Fibroblast of the aortic adventitia (primary cell): ENCODE data around the gene OR6X1. TPM values are rescaled to one million over a fixed set of nuclear protein-coding genes. Genes with fewer than 3 reads are reported as not detected.

Experiments
- DNase-seq: peaks from one replicate; pipeline ENCODE4 v3.0.0-alpha.2; 2010; ENCODE audit warnings: low read depth
- H3K4me3 ChIP-seq: 2 replicates; pipeline ENCODE4 v1.5.1; 2011; ENCODE audit warnings: low read depth, mild to moderate bottlenecking, control low read depth, low read length, moderate library complexity
- total RNA-seq: library from RNA; depleted of rRNA; stranded (reverse); fragments of >200 nt; gene quantifications from 2 replicates; pipeline ENCODE4 v1.2.3, GENCODE V29; 2012; ENCODE audit warnings: low replicate concordance
- TF ChIP-seq, protein P1 (sequence below): IDR thresholded peaks from 2 replicates; pipeline ENCODE4 v1.5.1; 2011; ENCODE audit warnings: mild to moderate bottlenecking, low read length, control low read depth, inconsistent platforms; ENCODE audit not compliant: insufficient read depth

OR6X1 gene, protein sequence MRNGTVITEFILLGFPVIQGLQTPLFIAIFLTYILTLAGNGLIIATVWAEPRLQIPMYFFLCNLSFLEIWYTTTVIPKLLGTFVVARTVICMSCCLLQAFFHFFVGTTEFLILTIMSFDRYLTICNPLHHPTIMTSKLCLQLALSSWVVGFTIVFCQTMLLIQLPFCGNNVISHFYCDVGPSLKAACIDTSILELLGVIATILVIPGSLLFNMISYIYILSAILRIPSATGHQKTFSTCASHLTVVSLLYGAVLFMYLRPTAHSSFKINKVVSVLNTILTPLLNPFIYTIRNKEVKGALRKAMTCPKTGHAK
- total RNA-seq = not detected in 2 replicates

DNA sequence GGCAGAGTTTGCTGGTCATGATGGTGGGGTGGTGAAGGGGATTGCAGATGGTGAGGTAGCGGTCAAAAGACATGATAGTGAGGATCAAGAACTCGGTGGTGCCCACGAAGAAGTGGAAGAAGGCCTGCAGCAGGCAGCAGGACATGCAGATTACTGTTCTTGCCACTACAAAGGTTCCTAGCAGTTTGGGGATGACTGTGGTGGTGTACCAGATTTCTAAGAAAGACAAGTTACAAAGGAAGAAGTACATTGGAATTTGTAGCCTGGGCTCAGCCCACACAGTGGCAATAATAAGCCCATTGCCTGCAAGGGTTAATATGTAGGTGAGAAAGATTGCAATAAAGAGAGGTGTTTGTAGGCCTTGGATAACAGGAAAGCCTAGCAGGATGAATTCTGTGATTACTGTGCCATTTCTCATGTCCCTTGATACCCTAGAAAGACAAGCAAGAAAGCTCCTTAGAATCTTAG, at the start of gene OR6X1:
Gene OR6X1, minus strand, starts transcription at position 418 of the 468 bp plus-strand sequence. Its CDS starts 0 bp downstream, at position 418.
- TF ChIP-seq, protein P1, sequence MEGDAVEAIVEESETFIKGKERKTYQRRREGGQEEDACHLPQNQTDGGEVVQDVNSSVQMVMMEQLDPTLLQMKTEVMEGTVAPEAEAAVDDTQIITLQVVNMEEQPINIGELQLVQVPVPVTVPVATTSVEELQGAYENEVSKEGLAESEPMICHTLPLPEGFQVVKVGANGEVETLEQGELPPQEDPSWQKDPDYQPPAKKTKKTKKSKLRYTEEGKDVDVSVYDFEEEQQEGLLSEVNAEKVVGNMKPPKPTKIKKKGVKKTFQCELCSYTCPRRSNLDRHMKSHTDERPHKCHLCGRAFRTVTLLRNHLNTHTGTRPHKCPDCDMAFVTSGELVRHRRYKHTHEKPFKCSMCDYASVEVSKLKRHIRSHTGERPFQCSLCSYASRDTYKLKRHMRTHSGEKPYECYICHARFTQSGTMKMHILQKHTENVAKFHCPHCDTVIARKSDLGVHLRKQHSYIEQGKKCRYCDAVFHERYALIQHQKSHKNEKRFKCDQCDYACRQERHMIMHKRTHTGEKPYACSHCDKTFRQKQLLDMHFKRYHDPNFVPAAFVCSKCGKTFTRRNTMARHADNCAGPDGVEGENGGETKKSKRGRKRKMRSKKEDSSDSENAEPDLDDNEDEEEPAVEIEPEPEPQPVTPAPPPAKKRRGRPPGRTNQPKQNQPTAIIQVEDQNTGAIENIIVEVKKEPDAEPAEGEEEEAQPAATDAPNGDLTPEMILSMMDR = no peak
- H3K4me3 ChIP-seq = no peak within 1 kb of the TSS
- DNase-seq = no peak

- TF ChIP-seq, protein P1 = no peak
- DNase-seq = no peak
- no peak overlapping the region for H3K4me3 ChIP-seq
Measured at GRCh38 chr11:123801765-123802164, 47.4 kb upstream of the OR6X1 start.

DNA sequence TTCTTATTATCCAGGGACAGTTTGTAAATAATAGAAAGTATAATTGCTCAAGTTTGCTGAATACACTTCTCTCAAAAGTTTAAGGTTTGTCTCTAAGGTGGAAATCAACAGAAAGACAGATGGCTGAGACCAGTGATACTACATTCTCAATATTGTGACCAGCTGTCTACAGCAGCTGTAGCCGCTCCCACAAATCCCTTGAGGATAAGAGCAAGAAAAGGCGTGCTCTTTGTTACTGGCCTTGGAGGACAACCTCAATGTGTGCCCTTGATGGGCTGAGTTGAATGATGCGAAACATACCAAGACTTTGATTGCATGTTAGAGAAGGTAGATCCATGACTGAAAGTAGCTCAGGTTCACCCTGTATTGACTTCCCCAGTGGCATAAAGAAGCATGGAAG, 45.7 kb upstream of the OR6X1 start:
- no peak for DNase-seq
- TF ChIP-seq, protein P1 = no peak
- no peak overlapping the region for H3K4me3 ChIP-seq

GRCh38 chr11:123799438-123799837, 45.1 kb upstream of the OR6X1 start:
- TF ChIP-seq, protein P1 = no peak
- no peak for DNase-seq
- no peak overlapping the region for H3K4me3 ChIP-seq

DNA sequence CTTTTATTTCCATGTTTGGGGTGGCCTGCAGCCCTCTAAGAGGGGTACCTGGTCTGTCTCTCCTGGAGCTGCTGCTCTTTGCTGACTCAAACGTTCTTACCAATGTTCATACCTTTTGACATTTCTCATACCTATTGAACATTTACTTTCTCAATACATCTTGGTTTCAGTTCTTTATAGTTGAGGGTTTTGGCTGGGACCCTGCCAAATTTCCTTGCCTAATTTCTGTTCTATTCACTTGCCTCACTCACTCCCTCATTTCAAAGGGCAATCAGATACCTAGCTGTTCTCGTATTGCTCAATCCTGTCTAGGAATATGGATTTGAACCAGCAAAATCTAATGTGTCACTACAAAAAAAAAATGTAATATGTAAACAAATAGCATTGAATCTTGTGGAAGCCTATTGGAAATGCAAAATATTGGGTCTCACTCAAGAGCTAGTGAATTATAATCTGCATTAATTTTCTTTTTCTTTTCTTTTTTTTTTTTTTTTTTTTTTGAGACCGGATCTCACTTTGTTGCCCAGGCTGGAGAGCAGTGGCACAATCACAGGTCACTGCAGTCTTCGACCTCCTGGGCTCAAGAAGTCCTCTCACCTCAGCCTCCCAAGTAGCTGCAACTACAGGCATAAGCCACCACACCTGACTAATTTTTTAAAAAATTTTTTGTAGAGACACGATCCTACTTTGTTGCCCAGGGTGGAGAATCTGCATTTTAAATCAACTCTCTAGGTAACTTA, 44.4 kb upstream of the OR6X1 start:
- DNase-seq = no peak
- no peak overlapping the region for H3K4me3 ChIP-seq
- TF ChIP-seq, protein P1 = no peak

- DNase-seq = no peak
- TF ChIP-seq, protein P1 = no peak
- no peak overlapping the region for H3K4me3 ChIP-seq
Measured at GRCh38 chr11:123798079-123798478, 43.8 kb upstream of the OR6X1 start.
